ENCODE measurements around the gene POU2F2. TPM values are rescaled to one million over a fixed set of nuclear protein-coding genes. Genes with fewer than 3 reads are reported as not detected.

The POU2F2 gene
- total and polyA plus RNA-seq, 9 of the 15 experiments (the other 6 are each of a cell fraction or from before 2014, with no cell fraction given), result 0.03 to 0.68 (median 0.14) TPM

DNA sequence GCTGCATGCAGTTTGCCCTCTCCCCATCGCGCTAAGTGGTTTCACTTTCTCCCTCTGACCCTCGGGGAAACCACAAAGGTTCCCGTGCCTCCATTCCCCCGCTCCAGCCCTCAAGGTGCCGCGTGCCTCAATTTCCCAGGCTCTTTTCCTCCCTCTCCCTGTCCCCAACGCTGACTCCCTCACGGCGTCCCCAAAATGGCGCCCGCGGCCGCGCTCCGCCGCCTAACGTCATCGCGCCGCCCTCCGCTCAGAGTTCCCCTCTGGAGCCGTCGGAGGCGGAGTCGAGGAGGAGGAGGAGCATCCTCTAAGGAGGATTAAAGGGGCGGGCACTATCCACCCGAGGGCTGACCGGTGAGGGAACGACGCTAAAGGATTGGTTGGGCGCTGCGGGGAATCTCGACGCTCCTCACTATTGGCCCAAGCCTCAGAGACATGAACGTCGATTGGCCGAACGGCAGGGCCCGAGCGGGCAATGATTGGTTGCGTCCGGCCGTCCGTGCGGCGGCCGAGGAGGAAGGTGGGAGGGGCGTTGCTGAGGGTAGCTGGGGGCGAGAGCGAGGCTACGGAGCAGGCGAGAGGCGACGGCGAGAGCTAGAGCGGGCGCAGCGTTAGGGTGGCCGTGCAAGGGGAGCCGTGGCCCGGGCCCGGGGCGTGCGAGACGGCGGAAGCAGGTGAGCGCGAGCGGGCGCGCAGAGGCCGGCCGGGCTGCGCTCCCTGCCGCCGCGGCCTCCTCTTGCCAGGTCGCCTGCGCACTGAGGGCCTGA, 56.4 kb downstream of the POU2F2 start, which contains the start of gene ZNF574 (continued):
- TF ChIP-seq JUN (IDR thresholded peaks at IDR 0.05; ENCODE audit: borderline replicate concordance, low read depth, low read length) (peak; percentile 43; the same call in 1 of the 2 replicates), JUN (CRISPR knock-in tag; IDR thresholded peaks at IDR 0.05; ENCODE audit: borderline replicate concordance) (no peak), ZNF263 (CRISPR knock-in tag; IDR thresholded peaks at IDR 0.05; ENCODE audit: borderline replicate concordance) (peak; percentile 51; the same call in 1 of the 2 replicates), ZNF584 (CRISPR knock-in tag; IDR thresholded peaks at IDR 0.05; ENCODE audit: low read depth) (no peak; the same call in 1 of the 2 replicates), ZNF41 (CRISPR knock-in tag; conservative IDR thresholded peaks at IDR 0.05) (no peak), POLR3A (IDR thresholded peaks at IDR 0.05; ENCODE audit: borderline replicate concordance, extremely low read depth, insufficient read depth, insufficient read length) (no peak), XRCC5 (IDR thresholded peaks at IDR 0.05; ENCODE audit: low read depth, low read length) (no peak), ZNF217 (CRISPR knock-in tag; IDR thresholded peaks at IDR 0.05) (no peak), PHF21A (IDR thresholded peaks at IDR 0.05; ENCODE audit: borderline replicate concordance, low read depth) (no peak), ATF1 (CRISPR knock-in tag; IDR thresholded peaks at IDR 0.05) (no peak; the same call in 1 of the 2 replicates), ATF1 (tag; IDR thresholded peaks at IDR 0.05) (peak; percentile 94), NFXL1 (CRISPR knock-in tag; IDR thresholded peaks at IDR 0.05) (no peak), TARDBP (IDR thresholded peaks at IDR 0.05) (no peak), POLR2AphosphoS2 (IDR thresholded peaks at IDR 0.05; ENCODE audit: low read length) (peak; percentile 72; the same call in 1 of the 2 replicates), ZNF212 (CRISPR knock-in tag; IDR thresholded peaks at IDR 0.05) (0 out of 2 replicates have a peak, but pooled peaks have one; percentile 68), ZNF232 (CRISPR knock-in tag; IDR thresholded peaks at IDR 0.05) (no peak), LCOR (CRISPR knock-in tag; IDR thresholded peaks at IDR 0.05) (no peak)
- TF ChIP-seq, protein P1, sequence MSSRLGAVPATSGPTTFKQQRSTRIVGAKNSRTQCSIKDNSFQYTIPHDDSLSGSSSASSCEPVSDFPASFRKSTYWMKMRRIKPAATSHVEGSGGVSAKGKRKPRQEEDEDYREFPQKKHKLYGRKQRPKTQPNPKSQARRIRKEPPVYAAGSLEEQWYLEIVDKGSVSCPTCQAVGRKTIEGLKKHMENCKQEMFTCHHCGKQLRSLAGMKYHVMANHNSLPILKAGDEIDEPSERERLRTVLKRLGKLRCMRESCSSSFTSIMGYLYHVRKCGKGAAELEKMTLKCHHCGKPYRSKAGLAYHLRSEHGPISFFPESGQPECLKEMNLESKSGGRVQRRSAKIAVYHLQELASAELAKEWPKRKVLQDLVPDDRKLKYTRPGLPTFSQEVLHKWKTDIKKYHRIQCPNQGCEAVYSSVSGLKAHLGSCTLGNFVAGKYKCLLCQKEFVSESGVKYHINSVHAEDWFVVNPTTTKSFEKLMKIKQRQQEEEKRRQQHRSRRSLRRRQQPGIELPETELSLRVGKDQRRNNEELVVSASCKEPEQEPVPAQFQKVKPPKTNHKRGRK (tag; IDR thresholded peaks at IDR 0.05), result 0 out of 2 replicates have a peak, but pooled peaks have one; percentile 4
- TF ChIP-seq, protein P2, sequence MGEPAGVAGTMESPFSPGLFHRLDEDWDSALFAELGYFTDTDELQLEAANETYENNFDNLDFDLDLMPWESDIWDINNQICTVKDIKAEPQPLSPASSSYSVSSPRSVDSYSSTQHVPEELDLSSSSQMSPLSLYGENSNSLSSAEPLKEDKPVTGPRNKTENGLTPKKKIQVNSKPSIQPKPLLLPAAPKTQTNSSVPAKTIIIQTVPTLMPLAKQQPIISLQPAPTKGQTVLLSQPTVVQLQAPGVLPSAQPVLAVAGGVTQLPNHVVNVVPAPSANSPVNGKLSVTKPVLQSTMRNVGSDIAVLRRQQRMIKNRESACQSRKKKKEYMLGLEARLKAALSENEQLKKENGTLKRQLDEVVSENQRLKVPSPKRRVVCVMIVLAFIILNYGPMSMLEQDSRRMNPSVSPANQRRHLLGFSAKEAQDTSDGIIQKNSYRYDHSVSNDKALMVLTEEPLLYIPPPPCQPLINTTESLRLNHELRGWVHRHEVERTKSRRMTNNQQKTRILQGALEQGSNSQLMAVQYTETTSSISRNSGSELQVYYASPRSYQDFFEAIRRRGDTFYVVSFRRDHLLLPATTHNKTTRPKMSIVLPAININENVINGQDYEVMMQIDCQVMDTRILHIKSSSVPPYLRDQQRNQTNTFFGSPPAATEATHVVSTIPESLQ (CRISPR knock-in tag; IDR thresholded peaks at IDR 0.05), result no peak
- TF ChIP-seq, protein P3, sequence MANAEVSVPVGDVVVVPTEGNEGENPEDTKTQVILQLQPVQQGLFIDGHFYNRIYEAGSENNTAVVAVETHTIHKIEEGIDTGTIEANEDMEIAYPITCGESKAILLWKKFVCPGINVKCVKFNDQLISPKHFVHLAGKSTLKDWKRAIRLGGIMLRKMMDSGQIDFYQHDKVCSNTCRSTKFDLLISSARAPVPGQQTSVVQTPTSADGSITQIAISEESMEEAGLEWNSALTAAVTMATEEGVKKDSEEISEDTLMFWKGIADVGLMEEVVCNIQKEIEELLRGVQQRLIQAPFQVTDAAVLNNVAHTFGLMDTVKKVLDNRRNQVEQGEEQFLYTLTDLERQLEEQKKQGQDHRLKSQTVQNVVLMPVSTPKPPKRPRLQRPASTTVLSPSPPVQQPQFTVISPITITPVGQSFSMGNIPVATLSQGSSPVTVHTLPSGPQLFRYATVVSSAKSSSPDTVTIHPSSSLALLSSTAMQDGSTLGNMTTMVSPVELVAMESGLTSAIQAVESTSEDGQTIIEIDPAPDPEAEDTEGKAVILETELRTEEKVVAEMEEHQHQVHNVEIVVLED (CRISPR knock-in tag; IDR thresholded peaks at IDR 0.05), result peak; percentile 86
- TF ChIP-seq, protein P4, sequence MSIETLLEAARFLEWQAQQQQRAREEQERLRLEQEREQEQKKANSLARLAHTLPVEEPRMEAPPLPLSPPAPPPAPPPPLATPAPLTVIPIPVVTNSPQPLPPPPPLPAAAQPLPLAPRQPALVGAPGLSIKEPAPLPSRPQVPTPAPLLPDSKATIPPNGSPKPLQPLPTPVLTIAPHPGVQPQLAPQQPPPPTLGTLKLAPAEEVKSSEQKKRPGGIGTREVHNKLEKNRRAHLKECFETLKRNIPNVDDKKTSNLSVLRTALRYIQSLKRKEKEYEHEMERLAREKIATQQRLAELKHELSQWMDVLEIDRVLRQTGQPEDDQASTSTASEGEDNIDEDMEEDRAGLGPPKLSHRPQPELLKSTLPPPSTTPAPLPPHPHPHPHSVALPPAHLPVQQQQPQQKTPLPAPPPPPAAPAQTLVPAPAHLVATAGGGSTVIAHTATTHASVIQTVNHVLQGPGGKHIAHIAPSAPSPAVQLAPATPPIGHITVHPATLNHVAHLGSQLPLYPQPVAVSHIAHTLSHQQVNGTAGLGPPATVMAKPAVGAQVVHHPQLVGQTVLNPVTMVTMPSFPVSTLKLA (conservative IDR thresholded peaks at IDR 0.05), result peak in 1 of 2 experiments; percentile 81; a peak in 3 of 4 replicates

All from K562 (cell line).